Adrenal gland (tissue), 12 donors: Measurements from ENCODE around the gene IMPACT. TPM values are rescaled to one million over a fixed set of nuclear protein-coding genes. Genes with fewer than 3 reads are reported as not detected.

Experiments used
- DNase-seq, 7 donors: peaks; one replicate each; pipeline ENCODE4 v3.0.0-alpha.2; 2019 to 2020
- H3K27ac ChIP-seq, 5 donors: fragments of 200-600 bp; sonication (generic) in 4 of 5; 1 replicate in 3 of 5; 2 replicates in 2 of 5; pipeline versions ENCODE4 v1.5.1 to v1.8.0; 2016 to 2020; ENCODE audit warnings: mild to moderate bottlenecking in 1 of 5
- H3K27me3 ChIP-seq: fragments of 200-600 bp; 2 replicates; pipeline ENCODE4 v1.8.0; 2021
- H3K36me3 ChIP-seq, 2 donors: fragments of 200-600 bp; replicated peaks in 1 of 2; 1 replicate in 1 of 2; 2 replicates in 1 of 2; pipeline versions ENCODE4 v1.5.1 to v1.8.0; 2018 to 2022
- H3K4me1 ChIP-seq, 2 donors: fragments of 200-600 bp; replicated peaks in 1 of 2; 1 replicate in 1 of 2; 2 replicates in 1 of 2; pipeline versions ENCODE4 v1.5.1 to v1.8.0; 2018 to 2021
- H3K4me3 ChIP-seq, 4 donors: fragments of 200-600 bp; sonication (generic) in 3 of 4; one replicate each; pipeline ENCODE4 v1.5.1; 2016 to 2018
- H3K9me3 ChIP-seq, 3 donors: fragments of 200-600 bp; sonication (generic) in 1 of 3; replicated peaks in 1 of 3; 1 replicate in 2 of 3; 2 replicates in 1 of 3; pipeline versions ENCODE4 v1.5.1 to v1.8.0; 2016 to 2021
- POLR2A ChIP-seq, 2 donors: fragments of 450-650 bp; IDR thresholded peaks; one replicate each; pipeline ENCODE4 v1.6.1; 2017; ENCODE audit warnings: antibody characterized with exemption in 2 of 2, mild to moderate bottlenecking in 2 of 2, moderate library complexity in 1 of 2
- WGBS, 4 donors: extraction: QIAGEN DNeasy Blood & Tissue Kit in 2 of 4; methylation state at CpG; one replicate each; pipeline versions ENCODE4 v1.1.5 to v1.1.7; 2013 to 2017; 5-methylcytosine and 5-hydroxymethylcytosine counted together
- intact Hi-C, 2 donors: fragments of 100-400 bp; cut with DNase I; formaldehyde crosslinking; loops; one replicate each; pipeline versions ENCODE4 v1.14.1 to v1.15.0; 2022 to 2023
- polyA plus RNA-seq, 3 donors: library from polyadenylated mRNA; stranded (reverse); fragments of 200-250 nt in 2 of 3; fragments of 350-450 nt in 1 of 3; fragmentation: Illumina TruSeq in 1 of 3; extraction: RNeasy Lipid Tissue Mini Kit (QIAGEN cat#74804) in 1 of 3; gene quantifications; one replicate each; pipeline ENCODE4 v1.2.3, GENCODE V29; 2013 to 2014
- total RNA-seq, 9 donors: library from RNA; depleted of rRNA in 4 of 9; stranded (reverse); fragments of >200 nt in 4 of 9; fragments of 120-200 nt in 1 of 9; fragmentation: NEBNext Ultra II Directional in 1 of 9; extraction: Animal tissue kit (Norgen Biotek cat#: 25700) in 1 of 9; gene quantifications; one replicate each; pipeline versions ENCODE4 v1.1.0 to v1.2.4, GENCODE V29; 2013 to 2023
- TF ChIP-seq, protein P1 (sequence below), 6 experiments: fragments of 450-650 bp in 4 of 6; fragments of 200-600 bp in 2 of 6; sonication (generic) in 1 of 6; IDR thresholded peaks; 1 replicate in 5 of 6; 2 replicates in 1 of 6; pipeline versions ENCODE4 v1.5.1 to v1.8.0; 2016 to 2021; ENCODE audit warnings: antibody characterized with exemption in 6 of 6, mild to moderate bottlenecking in 2 of 6, moderate library complexity in 1 of 6
- donor health status: healthy with polysubstance abuse.
- donor health status: Bipolar disorder and iron deficiency.
- donor health status: DM: yes; HTN: yes; CAD: no.
- donor health status: DM: no; HTN: no; CAD: no.
- donor health status: DM: no; HTN: no; CAD: no.
- donor health status: DM: yes; HTN: yes; CAD: no.

IMPACT gene
- total and polyA plus RNA-seq, 12 donors = 16.2 to 60.5 (median 44.7) TPM

- intact Hi-C loops = no loop called here
- H3K27me3 ChIP-seq = no peaks in the 10 kb centered on the region
- H3K9me3 ChIP-seq = no peaks in the 10 kb centered on the region
- no peak overlapping the region for H3K4me3 ChIP-seq
- H3K4me1 ChIP-seq = no peaks in the 10 kb centered on the region
- no peaks in the 10 kb centered on the region for H3K36me3 ChIP-seq
- no peak overlapping the region for H3K27ac ChIP-seq
- no peak for DNase-seq
- WGBS, 4 donors = 79 to 86% (median 82%) methylated on average over 5 of the region's 5 CpGs
- no peak for TF ChIP-seq POLR2A (IDR thresholded peaks at IDR 0.05)
- TF ChIP-seq, protein P1, sequence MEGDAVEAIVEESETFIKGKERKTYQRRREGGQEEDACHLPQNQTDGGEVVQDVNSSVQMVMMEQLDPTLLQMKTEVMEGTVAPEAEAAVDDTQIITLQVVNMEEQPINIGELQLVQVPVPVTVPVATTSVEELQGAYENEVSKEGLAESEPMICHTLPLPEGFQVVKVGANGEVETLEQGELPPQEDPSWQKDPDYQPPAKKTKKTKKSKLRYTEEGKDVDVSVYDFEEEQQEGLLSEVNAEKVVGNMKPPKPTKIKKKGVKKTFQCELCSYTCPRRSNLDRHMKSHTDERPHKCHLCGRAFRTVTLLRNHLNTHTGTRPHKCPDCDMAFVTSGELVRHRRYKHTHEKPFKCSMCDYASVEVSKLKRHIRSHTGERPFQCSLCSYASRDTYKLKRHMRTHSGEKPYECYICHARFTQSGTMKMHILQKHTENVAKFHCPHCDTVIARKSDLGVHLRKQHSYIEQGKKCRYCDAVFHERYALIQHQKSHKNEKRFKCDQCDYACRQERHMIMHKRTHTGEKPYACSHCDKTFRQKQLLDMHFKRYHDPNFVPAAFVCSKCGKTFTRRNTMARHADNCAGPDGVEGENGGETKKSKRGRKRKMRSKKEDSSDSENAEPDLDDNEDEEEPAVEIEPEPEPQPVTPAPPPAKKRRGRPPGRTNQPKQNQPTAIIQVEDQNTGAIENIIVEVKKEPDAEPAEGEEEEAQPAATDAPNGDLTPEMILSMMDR (IDR thresholded peaks at IDR 0.05) = no peak
These were observed 36.6 kb downstream of the IMPACT start for GRCh38 chr18:24462838-24463775.

DNA sequence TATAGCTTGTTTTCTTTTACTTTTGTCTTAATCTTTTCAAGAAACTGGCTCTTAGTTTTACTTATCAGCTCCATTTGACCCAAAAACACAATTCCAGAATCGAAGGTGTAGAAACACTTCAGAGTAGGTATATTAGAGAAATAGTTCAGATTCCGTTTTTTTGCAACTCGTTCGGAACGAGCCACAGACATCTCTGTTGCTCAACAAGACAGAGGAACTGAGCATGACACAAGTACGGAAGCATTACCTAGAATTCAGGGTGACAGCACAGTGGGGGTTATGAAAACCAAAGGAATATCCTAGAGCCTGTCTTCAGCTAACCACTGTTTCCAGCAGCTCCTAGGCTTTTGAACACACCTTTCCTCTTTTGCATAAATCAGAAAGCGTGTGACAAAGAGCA is 39.0 kb downstream of the IMPACT start:
- Histone ChIP-seq H3K36me3 (no peaks in the 10 kb centered on the region), H3K4me3 (no peak overlapping the region), H3K27me3 (no peaks in the 10 kb centered on the region), H3K4me1 (no peaks in the 10 kb centered on the region), H3K9me3 (no peaks in the 10 kb centered on the region), H3K27ac (no peak overlapping the region)
- no peak for DNase-seq
- no peak for TF ChIP-seq POLR2A (IDR thresholded peaks at IDR 0.05)
- TF ChIP-seq, protein P1 (IDR thresholded peaks at IDR 0.05) = no peak
- intact Hi-C loops = no loop called here
- WGBS, 4 donors = 72 to 83% (median 81%) methylated on average over 7 of the region's 7 CpGs

DNA sequence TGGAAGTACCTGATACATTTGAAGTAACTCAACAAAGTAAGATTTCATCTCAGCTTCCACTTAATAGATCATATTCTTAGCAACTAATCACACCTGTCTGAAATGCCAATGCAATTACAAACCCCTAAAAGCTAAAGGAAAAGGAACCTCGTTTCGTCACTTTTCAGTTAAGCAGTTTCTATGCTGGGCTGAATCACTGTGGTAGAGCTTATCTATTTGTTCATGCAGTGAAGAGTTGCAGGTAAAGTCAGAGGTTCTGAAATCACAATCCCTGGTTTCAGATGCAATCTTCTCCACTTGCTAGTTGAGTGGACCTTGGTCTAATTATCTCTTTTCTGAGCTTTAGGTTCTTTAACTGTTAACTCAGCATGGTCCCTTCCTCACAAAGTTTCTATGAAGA is 40.3 kb downstream of the IMPACT start:
- 67 to 71% (median 68%) methylated on average over 2 of the region's 2 CpGs for WGBS, 4 donors
- no peak overlapping the region for H3K27ac ChIP-seq

DNA sequence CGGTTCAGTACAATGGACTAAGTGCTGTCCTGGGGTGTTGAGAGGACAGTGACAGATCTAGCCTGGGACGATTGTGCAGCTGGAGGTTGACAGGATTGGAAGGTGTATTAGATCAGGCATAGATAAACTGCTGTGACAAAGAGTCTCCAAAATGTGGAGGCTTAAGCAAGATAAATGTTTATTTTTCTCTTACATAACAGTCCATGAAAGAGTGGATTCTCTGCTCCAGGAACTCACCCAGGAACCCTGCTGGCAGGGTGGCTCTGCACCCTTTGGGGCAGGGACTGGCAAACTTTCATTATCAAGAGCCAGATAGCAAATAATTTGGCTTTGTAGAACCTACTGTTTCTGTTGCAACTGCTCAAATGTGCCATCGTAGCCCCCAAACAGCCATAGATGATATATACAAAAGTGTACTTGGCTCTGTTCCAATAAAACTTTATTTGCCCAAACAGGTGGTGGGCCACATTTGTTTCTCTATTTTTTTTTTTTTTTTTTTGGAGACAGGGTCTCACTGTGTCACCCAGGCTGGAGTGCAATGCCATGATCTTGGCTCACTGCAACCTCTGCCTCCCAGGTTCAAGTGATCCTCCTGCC is 43.6 kb downstream of the IMPACT start:
- intact Hi-C loops = no loop called here

More for the DNA sequence above, 40.3 kb downstream of the IMPACT start:
- no peak overlapping the region for H3K4me3 ChIP-seq
- H3K4me1 ChIP-seq = no peaks in the 10 kb centered on the region
- TF ChIP-seq POLR2A (IDR thresholded peaks at IDR 0.05) = no peak
- TF ChIP-seq, protein P1 (IDR thresholded peaks at IDR 0.05) = no peak
- no peaks in the 10 kb centered on the region for H3K36me3 ChIP-seq
- no peaks in the 10 kb centered on the region for H3K9me3 ChIP-seq
- no peak for DNase-seq
- H3K27me3 ChIP-seq = no peaks in the 10 kb centered on the region
- intact Hi-C loops = no loop called here

More for the DNA sequence above, 43.6 kb downstream of the IMPACT start:
- Histone ChIP-seq H3K4me1 (no peaks in the 10 kb centered on the region), H3K27ac (no peak overlapping the region), H3K27me3 (no peaks in the 10 kb centered on the region), H3K9me3 (no peaks in the 10 kb centered on the region), H3K4me3 (no peak overlapping the region), H3K36me3 (no peaks in the 10 kb centered on the region)
- no peak for DNase-seq
- TF ChIP-seq, protein P1 (IDR thresholded peaks at IDR 0.05) = no peak
- TF ChIP-seq POLR2A (IDR thresholded peaks at IDR 0.05) = no peak
- WGBS, 4 donors = 78 to 90% (median 84%) methylated on average over 3 of the region's 3 CpGs
